Mucosa of rectum (tissue), 2 donors: ENCODE data around the gene LCP1.

Source experiments
- H3K27ac ChIP-seq, 2 donors: one replicate each; pipeline ENCODE4 v1.7.0; 2013; ENCODE audit warnings: inconsistent platforms in 2 of 2, low read depth in 2 of 2, low read length in 2 of 2
- H3K27me3 ChIP-seq, 2 donors: one replicate each; pipeline ENCODE4 v1.7.0; 2013; ENCODE audit warnings: low read length in 2 of 2; ENCODE audit not compliant: control insufficient read depth in 2 of 2, insufficient read depth in 2 of 2
- H3K36me3 ChIP-seq, 2 donors: one replicate each; pipeline ENCODE4 v1.7.0; 2013; ENCODE audit warnings: low read length in 2 of 2; ENCODE audit not compliant: control insufficient read depth in 2 of 2, insufficient read depth in 2 of 2
- H3K4me1 ChIP-seq, 2 donors: one replicate each; pipeline ENCODE4 v1.7.0; 2013; ENCODE audit warnings: low read length in 2 of 2, mild to moderate bottlenecking in 1 of 2; ENCODE audit not compliant: control insufficient read depth in 2 of 2, insufficient read depth in 2 of 2
- H3K4me3 ChIP-seq, 2 donors: one replicate each; pipeline ENCODE4 v1.7.0; 2013; ENCODE audit warnings: low read length in 2 of 2
- H3K9ac ChIP-seq, 2 donors: one replicate each; pipeline ENCODE4 v1.7.0; 2013; ENCODE audit warnings: low read length in 2 of 2, low read depth in 1 of 2, mild to moderate bottlenecking in 1 of 2
- H3K9me3 ChIP-seq, 2 donors: one replicate each; pipeline ENCODE4 v1.7.0; 2013; ENCODE audit warnings: low read length in 2 of 2; ENCODE audit not compliant: control insufficient read depth in 2 of 2
- donor health status: healthy.
- donor health status: Normal muscosa, but diverticular disease.

The LCP1 gene

GRCh38 chr13:46206143-46206542 lies 24.2 kb upstream of the LCP1 start:
- H3K9me3 ChIP-seq, result no peaks in the 10 kb centered on the region
- H3K4me1 ChIP-seq, result no peaks in the 10 kb centered on the region
- H3K4me3 ChIP-seq, result no peak overlapping the region
- H3K27ac ChIP-seq, result no peak overlapping the region
- H3K27me3 ChIP-seq, result peaks cover 2 to 3% of the 10 kb centered on the region in 2 donors
- no peaks in the 10 kb centered on the region for H3K36me3 ChIP-seq
- H3K9ac ChIP-seq, result no peak overlapping the region

- Histone ChIP-seq H3K4me1 (no peaks in the 10 kb centered on the region), H3K9ac (no peak overlapping the region), H3K9me3 (no peaks in the 10 kb centered on the region), H3K27ac (no peak overlapping the region), H3K27me3 (peaks cover 0 to 2% of the 10 kb centered on the region in 2 donors), H3K36me3 (no peaks in the 10 kb centered on the region), H3K4me3 (no peak overlapping the region)
These were observed 21.0 kb upstream of the LCP1 start for GRCh38 chr13:46202966-46203365.

- Histone ChIP-seq H3K27ac (no peak overlapping the region), H3K9ac (no peak overlapping the region), H3K9me3 (no peaks in the 10 kb centered on the region), H3K27me3 (peaks cover 0 to 2% of the 10 kb centered on the region in 2 donors), H3K4me3 (no peak overlapping the region), H3K4me1 (no peaks in the 10 kb centered on the region), H3K36me3 (no peaks in the 10 kb centered on the region)
These were observed 20.3 kb upstream of the LCP1 start for GRCh38 chr13:46202188-46202795.

GRCh38 chr13:46198696-46199193 lies 16.8 kb upstream of the LCP1 start:
- no peaks in the 10 kb centered on the region for H3K9me3 ChIP-seq
- no peaks in the 10 kb centered on the region for H3K4me1 ChIP-seq
- H3K4me3 ChIP-seq, result no peak overlapping the region
- no peak overlapping the region for H3K9ac ChIP-seq
- no peaks in the 10 kb centered on the region for H3K36me3 ChIP-seq
- no peak overlapping the region for H3K27ac ChIP-seq
- H3K27me3 ChIP-seq, result peaks cover 0 to 2% of the 10 kb centered on the region in 2 donors

GRCh38 chr13:46197299-46198048 lies 15.5 kb upstream of the LCP1 start:
- no peaks in the 10 kb centered on the region for H3K36me3 ChIP-seq
- H3K9ac ChIP-seq, result no peak overlapping the region
- no peaks in the 10 kb centered on the region for H3K27me3 ChIP-seq
- H3K9me3 ChIP-seq, result no peaks in the 10 kb centered on the region
- no peak overlapping the region for H3K4me3 ChIP-seq
- H3K27ac ChIP-seq, result no peak overlapping the region
- no peaks in the 10 kb centered on the region for H3K4me1 ChIP-seq

- no peak overlapping the region for H3K4me3 ChIP-seq
- H3K27ac ChIP-seq, result no peak overlapping the region
- no peaks in the 10 kb centered on the region for H3K4me1 ChIP-seq
- H3K27me3 ChIP-seq, result no peaks in the 10 kb centered on the region
- H3K9me3 ChIP-seq, result no peaks in the 10 kb centered on the region
- no peaks in the 10 kb centered on the region for H3K36me3 ChIP-seq
- H3K9ac ChIP-seq, result no peak overlapping the region
These were observed 13.0 kb upstream of the LCP1 start for GRCh38 chr13:46195016-46195415.

GRCh38 chr13:46192412-46192811 lies 10.4 kb upstream of the LCP1 start:
- H3K36me3 ChIP-seq, result no peaks in the 10 kb centered on the region
- no peaks in the 10 kb centered on the region for H3K4me1 ChIP-seq
- no peak overlapping the region for H3K4me3 ChIP-seq
- H3K27me3 ChIP-seq, result no peaks in the 10 kb centered on the region
- H3K27ac ChIP-seq, result no peak overlapping the region
- H3K9me3 ChIP-seq, result no peaks in the 10 kb centered on the region
- no peak overlapping the region for H3K9ac ChIP-seq

- Histone ChIP-seq H3K9ac (no peak overlapping the region), H3K4me3 (no peak overlapping the region), H3K4me1 (no peaks in the 10 kb centered on the region), H3K36me3 (no peaks in the 10 kb centered on the region), H3K27ac (no peak overlapping the region), H3K9me3 (no peaks in the 10 kb centered on the region), H3K27me3 (no peaks in the 10 kb centered on the region)
These were observed 3.7 kb upstream of the LCP1 start for GRCh38 chr13:46185634-46186033.

- H3K4me1 ChIP-seq, result no peaks in the 10 kb centered on the region
- H3K27ac ChIP-seq, result peak overlapping the region in 1 of 2 donors; percentile 50
- no peaks in the 10 kb centered on the region for H3K36me3 ChIP-seq
- peak overlapping the region in 1 of 2 donors; percentile 49 for H3K4me3 ChIP-seq
- H3K27me3 ChIP-seq, result no peaks in the 10 kb centered on the region
- H3K9ac ChIP-seq, result peak overlapping the region in 1 of 2 donors; percentile 53
- no peaks in the 10 kb centered on the region for H3K9me3 ChIP-seq
These were observed 2.3 kb upstream of the LCP1 start for GRCh38 chr13:46184277-46184699.
